Activated CD8-positive, alpha-beta memory T cell treated with anti-CD3 and anti-CD28 coated beads, Interleukin-2, amount 50 U/mL, for 24 hours (primary cell): Measurements from ENCODE around the gene CTBP1.
"Not testable (repeated sequence)": the region's sequence is repeated elsewhere in the genome, so short reads cannot be mapped to it uniquely, and the experiment has no call there.

Source experiments
- DNase-seq: peaks from one replicate; pipeline ENCODE4 v3.0.0-alpha.2; 2020; ENCODE audit errors: extremely low read depth

Gene CTBP1

GRCh38 chr4:1248245-1249147 is at the start of gene CTBP1:
TSS of gene CTBP1 (minus strand) at chr4:1249130. CDS start at chr4:1241331, 7,799 bp downstream.
- peak; percentile 39 for DNase-seq

DNA sequence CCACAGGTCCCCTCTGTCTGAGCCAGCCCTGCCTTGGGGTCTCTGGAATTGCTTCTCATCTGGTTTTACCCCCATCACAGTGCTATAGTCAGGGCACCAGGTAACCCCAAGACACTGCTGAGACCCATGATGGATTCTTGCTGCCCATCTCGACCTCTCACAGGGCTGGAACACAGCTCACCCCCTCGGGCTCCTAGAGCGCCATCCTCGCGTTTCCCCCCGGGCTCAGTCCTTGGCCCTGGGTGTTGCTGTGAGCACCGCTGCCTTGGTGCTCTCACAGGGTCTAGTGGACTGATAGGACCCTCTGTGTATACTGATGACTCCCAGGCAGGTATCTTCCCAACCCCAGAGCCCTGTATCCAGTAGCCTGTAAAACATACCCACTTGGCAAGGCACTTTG is 49.5 kb upstream of the CTBP1 start:
- no peak for DNase-seq

DNA sequence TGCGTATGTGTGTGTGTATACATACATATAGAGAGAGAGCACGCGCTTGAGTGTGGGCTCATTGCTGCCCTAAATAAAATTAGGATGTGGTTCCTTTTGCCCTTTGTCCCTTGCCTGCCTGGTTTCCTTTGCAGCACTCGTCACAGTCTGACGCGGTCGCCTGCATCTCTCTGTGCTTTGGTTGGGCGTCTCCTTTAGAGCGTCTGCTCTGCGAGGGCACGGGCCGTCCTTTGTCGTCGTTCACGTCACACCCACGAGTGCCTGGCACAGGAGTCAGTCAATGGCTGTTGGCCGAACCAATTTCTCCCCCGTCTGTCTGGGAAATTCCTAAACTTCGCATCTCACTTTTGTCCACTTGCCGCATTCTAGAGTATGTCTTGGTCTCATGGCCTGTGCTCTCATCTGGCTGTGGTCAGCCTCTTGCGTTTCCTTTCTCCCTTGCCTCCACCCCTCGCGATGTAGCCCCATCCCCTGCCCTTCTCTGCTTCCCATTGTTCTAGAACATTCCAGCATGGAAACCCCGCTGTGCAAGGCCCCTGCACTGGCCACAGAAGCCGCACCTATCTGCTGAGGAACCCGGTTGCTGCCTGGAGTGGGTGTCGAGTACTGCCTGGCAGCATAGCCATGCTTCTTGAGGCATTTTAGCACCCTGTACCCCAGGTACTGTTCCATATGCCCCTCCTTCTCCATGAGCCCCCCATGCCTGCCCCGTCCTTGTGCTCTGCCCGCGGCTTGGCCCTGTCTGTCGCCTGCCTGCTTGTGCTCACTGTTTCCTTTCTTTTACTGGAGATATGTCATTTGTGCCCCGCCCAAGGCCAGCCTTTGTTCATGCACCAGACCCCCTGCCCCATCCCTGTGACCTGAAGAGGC is 48.8 kb upstream of the CTBP1 start:
- DNase-seq, result no peak

DNA sequence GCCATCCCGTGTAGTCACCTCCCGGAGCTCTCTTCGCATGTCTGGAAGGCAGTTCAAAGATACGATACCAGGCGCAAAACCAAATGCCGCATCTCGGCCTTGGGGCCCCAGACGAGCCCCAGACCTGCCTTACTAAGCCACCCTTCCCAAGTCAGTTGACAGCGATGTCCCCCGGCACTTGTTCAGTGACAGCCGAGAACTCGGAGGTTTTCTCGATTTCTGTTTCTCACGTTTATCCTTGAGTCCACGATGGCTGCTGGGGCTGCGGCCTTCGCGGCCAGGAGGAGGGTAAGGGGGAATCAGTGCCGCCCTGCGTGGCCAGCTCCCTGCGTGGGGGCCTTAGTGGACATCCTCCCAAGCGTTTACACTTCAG is 48.1 kb upstream of the CTBP1 start:
- no peak for DNase-seq

DNA sequence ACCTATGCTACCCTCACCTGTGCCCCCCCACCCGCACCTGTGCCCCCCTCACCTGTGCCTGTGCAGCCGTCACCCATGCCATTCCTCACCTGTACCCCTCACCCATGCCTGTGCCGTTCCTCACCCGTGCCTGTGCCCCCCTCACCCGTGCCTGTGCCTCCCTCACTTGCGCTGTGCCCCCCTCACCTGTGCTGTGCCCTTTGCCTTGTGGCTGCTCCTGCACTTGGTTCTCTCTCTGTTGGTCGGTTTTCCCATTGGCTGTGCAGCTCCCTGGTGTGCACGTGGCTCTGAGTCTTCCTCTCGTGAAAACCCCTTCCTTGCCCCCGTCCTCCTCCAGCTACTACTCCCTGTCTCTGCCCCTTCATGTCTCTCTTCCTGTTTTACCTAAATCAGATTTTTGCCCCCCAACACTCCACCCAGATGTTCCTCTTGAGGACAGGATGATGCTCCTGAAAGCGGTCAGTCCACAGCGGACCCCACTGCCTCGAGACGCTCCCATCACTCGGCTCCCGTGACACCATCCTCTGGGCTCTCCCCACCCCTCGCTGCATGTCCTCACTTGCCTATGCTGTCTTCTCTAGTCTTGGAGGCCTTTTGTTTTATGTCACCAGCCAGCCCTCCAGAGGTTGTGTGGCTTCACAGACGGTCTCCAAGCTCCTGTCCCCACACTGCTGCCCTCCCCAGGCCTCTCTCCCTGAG is 47.5 kb upstream of the CTBP1 start:
- no peak for DNase-seq

DNA sequence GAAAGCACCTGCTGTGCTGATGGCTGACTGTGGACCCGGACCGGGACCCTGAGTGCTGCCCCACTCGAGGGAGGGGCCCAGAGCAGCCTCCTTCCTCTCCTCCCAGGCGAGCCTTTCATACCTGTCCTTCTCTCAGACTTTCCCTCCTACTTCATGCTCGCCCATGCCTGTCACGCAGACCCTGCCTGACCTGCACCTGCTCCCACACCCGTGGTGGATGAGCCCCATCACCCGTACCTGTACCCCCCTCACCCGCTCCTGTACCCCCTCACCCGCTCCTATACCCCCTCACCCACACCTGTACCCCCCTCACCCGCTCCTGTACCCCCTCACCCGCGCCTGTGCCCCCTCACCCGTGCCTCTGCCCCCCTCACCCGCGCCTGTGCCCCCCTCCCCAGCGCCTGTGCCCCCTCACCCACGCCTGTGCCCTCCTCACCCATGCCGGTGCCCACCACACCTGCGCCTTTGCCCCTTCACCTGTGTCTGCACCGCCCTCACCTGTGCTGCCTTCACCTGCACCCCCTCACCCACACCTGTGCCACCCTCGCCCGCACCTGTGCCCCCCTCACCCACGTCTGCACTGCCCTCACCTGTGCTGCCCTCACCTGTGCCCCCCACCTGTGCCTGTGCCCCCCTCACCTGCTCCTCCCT is 46.6 kb upstream of the CTBP1 start:
- DNase-seq, result no peak

DNA sequence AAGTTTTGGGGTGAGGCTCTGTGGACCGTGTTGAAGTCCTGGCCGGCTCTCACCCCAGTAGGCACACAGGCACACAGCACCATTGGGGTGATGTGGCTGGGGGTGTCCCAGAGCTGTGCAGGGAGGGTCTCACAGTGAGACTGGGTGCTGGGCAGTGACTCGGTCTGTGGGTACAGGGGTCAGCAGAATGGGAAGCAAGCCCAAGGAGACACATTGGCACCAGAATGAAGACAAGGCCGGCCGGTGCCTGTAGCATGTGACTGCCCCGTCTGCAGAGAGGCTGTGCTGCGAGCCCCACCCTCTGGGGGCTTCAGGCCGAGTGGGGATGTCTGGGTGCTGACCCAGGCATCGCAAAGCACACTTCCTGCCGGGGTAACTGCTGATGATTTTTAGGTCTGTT is 46.0 kb upstream of the CTBP1 start:
- no peak for DNase-seq

DNA sequence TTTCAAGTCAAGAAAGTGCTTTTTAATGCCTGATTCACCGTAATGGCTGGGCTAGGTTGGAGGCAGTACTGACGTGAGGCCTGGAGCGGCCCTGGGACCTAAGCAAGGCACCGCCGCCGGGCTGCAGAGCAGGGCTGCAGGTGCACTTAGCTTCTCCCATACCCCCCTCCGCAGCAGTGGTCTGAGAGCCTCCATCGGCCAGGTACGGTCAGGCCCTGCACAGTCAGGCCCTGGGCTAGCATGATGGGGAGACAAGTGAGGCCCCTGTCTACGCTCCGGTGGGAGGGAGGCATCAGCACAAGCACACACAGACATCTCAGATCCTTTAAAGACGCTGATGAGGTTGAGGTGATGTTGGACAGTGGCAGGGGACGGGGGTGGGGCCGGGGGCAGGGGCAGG is 45.5 kb upstream of the CTBP1 start:
- DNase-seq, result no peak

DNA sequence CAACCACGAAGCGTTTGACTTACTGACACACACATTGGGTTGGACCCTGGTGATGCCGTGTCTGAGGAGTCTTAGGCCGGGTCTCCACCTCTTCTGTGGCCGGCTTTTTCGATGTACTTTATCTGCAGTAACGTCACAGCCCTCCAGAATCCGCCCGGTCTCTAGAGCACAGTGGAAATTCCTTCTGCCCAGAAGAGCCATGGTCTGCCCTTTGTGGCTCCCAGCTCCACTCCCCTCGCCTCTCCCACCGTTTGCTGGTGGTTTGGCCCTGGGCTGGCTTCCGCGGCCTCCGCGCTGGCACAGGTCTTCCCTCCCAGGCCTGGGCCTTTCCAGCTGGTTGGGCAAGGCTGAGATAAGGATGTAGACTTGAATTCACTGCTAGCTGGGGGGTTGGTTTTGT is 45.1 kb upstream of the CTBP1 start:
- DNase-seq, result no peak

DNA sequence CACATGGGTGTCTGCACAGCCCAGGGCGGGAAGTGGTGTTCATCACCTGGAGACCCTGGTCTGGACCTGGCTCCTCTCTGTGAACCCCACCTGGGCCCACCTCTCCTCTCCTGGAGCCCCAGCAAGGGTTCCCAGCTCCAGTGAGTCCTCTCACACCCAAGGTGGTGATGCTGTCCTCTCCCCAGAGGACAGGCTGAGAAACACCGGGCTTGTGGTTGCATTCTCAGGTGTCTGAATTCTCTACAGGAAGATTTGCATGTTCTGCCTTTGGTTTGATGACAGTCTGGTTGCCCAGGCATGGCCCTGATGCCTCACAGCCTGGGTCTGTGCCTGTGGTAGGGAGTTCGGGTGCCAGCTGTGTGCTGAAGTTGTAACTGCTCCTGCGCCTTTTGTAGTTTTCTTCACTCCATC is 44.6 kb upstream of the CTBP1 start:
- DNase-seq, result no peak

- DNase-seq, result not testable (repeated sequence)
Observed at GRCh38 chr4:1292703-1293011, 43.7 kb upstream of the CTBP1 start.

- no peak for DNase-seq
Observed at GRCh38 chr4:1291996-1292702, 43.2 kb upstream of the CTBP1 start.

GRCh38 chr4:1291091-1291490 is 42.2 kb upstream of the CTBP1 start:
- DNase-seq, result no peak

DNA sequence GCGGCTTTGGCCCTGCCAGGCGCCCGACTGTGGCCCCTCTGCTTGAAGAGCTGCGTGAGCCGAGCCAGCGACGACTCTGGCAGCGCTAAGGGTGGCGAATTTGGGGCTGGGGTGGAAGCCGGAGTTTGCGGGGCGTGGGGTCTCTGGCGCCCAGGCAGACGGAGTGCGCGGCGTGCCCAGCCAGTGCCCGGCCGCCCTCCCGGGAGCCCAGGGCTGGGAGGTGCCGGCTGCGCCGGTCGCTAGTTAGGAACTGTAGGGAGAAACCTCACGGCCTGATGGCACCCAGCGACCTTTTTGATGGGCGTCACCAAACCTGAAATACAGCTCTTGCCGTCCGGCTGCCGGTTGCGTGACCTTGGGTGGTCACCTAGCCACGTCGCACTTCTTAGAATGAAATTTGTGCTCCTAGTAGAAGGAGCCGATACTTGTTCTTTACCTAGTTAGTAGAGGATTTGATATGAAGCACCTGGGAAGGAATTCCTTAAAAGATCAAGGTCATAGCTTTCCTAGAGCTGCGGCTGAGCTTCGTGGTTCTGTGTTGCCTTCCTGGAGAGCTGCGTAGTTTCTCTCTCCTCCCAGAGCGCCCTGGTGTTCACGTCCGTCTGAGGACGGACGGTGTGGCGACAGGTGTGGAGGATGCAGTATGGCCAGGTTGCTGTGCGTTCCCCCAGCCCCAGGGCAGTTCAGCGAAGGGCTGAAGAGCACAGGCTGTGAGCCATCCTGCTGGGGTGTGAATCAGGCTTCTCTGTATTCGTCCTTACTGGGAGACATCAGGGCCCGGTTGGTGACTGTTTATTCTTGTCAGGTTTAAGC is 41.4 kb upstream of the CTBP1 start:
- no peak for DNase-seq

DNA sequence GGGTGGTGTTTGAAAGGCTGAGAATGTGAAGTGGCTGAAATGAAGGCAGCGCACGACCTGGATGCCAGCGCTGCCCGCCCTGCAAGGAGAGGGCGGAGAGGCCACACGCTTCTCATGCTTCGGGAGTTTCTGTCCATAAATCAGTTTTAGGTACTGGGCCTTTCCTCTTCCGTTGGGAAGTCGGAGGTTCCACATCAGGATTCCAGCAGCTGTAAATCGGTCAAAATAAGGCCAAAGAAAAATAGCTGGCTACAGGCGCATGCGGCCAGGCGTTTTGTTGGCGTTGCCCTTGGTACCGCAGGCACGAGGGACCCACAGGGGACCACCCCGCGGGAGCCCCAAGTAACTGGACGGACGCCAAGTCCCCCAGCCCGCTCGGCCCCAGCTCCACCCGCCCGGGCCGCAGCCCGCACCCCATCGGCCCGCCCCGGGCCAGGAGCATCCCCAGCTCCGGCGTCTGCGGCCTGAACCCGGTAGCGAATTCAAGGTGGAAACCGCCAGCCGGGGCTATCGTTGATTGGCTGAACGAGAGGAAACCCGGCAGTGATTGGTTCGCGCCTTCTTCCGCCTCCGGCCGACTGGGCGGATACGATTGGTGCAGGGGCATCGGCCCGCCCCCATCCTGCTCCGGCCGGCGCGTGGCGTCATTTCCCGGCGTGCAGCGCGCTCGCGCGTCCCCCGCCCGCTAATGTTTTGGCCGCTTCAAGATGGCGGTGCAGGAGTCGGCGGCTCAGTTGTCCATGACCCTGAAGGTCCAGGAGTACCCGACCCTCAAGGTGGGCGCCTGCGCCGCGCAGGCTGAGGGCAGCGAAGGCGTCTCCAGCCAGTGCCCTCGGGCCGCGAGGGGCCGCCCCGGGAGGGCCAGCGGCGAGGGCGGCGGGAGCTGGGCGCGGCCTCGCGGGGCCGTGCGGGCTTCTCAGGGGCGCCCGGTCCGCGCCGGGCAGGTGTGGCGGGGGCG is 40.6 kb upstream of the CTBP1 start, which contains the start of gene MAEA:
MAEA (plus strand) TSS at position 685 of the 958 bp plus-strand sequence; CDS start at position 708, 23 bp downstream.
- peak; percentile 96 for DNase-seq

- DNase-seq, result no peak
Observed at GRCh38 chr4:1288786-1289185, 39.9 kb upstream of the CTBP1 start.

DNA sequence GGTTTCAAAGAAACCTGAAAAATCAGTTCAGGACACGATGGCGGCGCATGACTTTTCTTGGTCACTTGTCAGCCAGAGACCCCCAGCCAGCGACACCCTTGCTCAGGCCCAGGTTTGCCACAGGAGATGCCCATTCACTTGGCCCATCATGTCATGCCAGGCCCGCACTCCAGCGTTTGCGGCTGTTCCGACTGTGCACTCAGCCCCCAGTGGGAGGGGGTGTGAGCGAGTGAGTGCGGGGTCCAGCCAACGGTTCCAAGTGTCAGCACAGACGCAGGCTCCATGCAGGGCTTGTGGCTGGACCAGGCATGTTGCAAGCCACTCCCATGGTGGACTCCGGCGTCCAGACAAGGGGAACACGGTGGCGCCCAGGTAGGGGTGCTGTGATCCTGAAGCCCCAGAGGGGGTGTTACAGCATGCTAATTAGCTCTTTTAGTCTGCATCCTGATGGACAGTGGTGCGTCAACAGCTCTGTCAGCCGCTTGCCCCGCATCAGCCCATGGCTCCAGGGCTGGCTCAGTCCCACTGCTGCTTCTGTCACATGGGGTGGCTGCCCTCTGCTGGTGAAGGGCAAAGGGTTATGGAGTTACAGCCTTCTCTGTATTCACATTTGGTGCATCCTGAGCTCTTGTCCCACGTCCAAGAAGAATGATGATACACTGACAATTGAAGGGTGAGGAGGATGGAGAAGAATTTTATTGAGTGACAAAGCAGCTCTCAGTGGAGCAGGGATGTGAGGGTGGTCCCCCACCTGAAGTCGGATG is 37.0 kb upstream of the CTBP1 start:
- no peak for DNase-seq

DNA sequence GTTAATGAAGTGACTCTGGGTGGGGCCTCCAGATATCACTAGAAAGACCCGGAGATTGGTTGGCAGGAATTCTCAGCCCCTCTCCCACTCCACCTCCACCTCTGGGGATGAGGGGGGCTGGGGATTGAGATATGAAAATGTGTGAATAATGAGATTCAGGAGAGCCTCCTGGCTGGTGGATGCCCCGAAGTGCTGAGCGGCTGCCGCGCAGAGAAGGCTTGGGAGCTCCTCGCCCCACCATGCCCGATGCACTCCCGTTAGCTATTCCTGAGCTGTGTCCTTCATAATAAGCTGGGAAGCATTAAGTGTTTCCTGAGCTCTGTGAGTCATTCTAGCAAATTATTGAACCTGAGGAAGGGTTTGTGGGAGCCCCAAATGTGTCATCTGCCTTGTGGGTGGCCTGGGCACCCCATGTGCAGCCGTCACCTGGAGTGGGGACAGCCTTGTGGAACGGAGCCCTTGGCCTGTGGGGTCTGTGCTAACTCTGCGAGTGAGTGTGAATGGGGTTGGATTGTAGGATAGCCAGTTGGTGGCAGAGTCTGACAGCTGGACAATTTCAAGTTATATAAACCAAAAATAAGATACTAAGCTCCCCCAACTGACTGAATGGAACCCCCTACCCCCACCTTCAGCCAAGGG is 36.3 kb upstream of the CTBP1 start:
- no peak for DNase-seq
